ENCODE measurements around the gene IFIT3. TPM values are rescaled to one million over a fixed set of nuclear protein-coding genes. Genes with fewer than 3 reads are reported as not detected.

The IFIT3 gene
- total and polyA plus RNA-seq, 4 donors = 4.9 to 26.1 (median 13.0) TPM

GRCh38 chr10:89377705-89378637 is 50.2 kb downstream of the IFIT3 start, which contains the start of gene IFIT1B:
TSS of gene IFIT1B (plus strand) at chr10:89378056. CDS start at chr10:89378136, 80 bp downstream.
- Histone ChIP-seq H3K27me3 (ENCODE audit: control insufficient read depth, insufficient read depth, low read length) (no peaks in the 10 kb centered on the region), H3K4me3 (ENCODE audit: low read depth, low read length) (no peak within 1 kb of the TSS), H3K9me3 (ENCODE audit: control insufficient read depth, insufficient read depth, low read length) (no peaks in the 10 kb centered on the region), H3K4me1 (ENCODE audit: control insufficient read depth, insufficient read depth, low read length) (peaks cover 4% of the 10 kb centered on the region), H3K36me3 (ENCODE audit: control insufficient read depth, insufficient read depth, low read length) (no peaks in the 10 kb centered on the region), H3K27ac (ENCODE audit: low read depth, low read length) (no peak within 1 kb of the TSS)
- WGBS (ENCODE audit: insufficient coverage) = 86% methylated on average over 5 of the region's 5 CpGs
- DNase-seq (ENCODE audit: low read depth in 4 of 6, low spot score in 6 of 6) = no peak

GRCh38 chr10:89379103-89379502 is 51.3 kb downstream of the IFIT3 start:
- no peaks in the 10 kb centered on the region for H3K36me3 ChIP-seq (ENCODE audit: control insufficient read depth, insufficient read depth, low read length)
- no peaks in the 10 kb centered on the region for H3K9me3 ChIP-seq (ENCODE audit: control insufficient read depth, insufficient read depth, low read length)
- no peak overlapping the region for H3K27ac ChIP-seq (ENCODE audit: low read depth, low read length)
- peaks cover 4% of the 10 kb centered on the region for H3K4me1 ChIP-seq (ENCODE audit: control insufficient read depth, insufficient read depth, low read length)
- DNase-seq (ENCODE audit: low read depth in 4 of 6, low spot score in 6 of 6) = no peak
- no peak overlapping the region for H3K4me3 ChIP-seq (ENCODE audit: low read depth, low read length)
- no peaks in the 10 kb centered on the region for H3K27me3 ChIP-seq (ENCODE audit: control insufficient read depth, insufficient read depth, low read length)

GRCh38 chr10:89382757-89383156 is 55.0 kb downstream of the IFIT3 start:
- no peaks in the 10 kb centered on the region for H3K36me3 ChIP-seq (ENCODE audit: control insufficient read depth, insufficient read depth, low read length)
- no CpG with 5 or more reads among the region's 1 CpG for WGBS (ENCODE audit: insufficient coverage)
- H3K9me3 ChIP-seq (ENCODE audit: control insufficient read depth, insufficient read depth, low read length) = no peaks in the 10 kb centered on the region
- H3K27ac ChIP-seq (ENCODE audit: low read depth, low read length) = no peak overlapping the region
- no peaks in the 10 kb centered on the region for H3K27me3 ChIP-seq (ENCODE audit: control insufficient read depth, insufficient read depth, low read length)
- no peaks in the 10 kb centered on the region for H3K4me1 ChIP-seq (ENCODE audit: control insufficient read depth, insufficient read depth, low read length)
- DNase-seq (ENCODE audit: low read depth in 4 of 6, low spot score in 6 of 6) = no peak
- no peak overlapping the region for H3K4me3 ChIP-seq (ENCODE audit: low read depth, low read length)

GRCh38 chr10:89384474-89385340 is 56.9 kb downstream of the IFIT3 start:
- WGBS (ENCODE audit: insufficient coverage) = 67% methylated on average over 2 of the region's 4 CpGs
- Histone ChIP-seq H3K9me3 (ENCODE audit: control insufficient read depth, insufficient read depth, low read length) (no peaks in the 10 kb centered on the region), H3K27ac (ENCODE audit: low read depth, low read length) (no peak overlapping the region), H3K4me1 (ENCODE audit: control insufficient read depth, insufficient read depth, low read length) (no peaks in the 10 kb centered on the region), H3K36me3 (ENCODE audit: control insufficient read depth, insufficient read depth, low read length) (no peaks in the 10 kb centered on the region), H3K4me3 (ENCODE audit: low read depth, low read length) (no peak overlapping the region), H3K27me3 (ENCODE audit: control insufficient read depth, insufficient read depth, low read length) (no peaks in the 10 kb centered on the region)
- no peak for DNase-seq (ENCODE audit: low read depth in 4 of 6, low spot score in 6 of 6)

GRCh38 chr10:89388806-89389205 is 61.0 kb downstream of the IFIT3 start:
- H3K9me3 ChIP-seq (ENCODE audit: control insufficient read depth, insufficient read depth, low read length) = no peaks in the 10 kb centered on the region
- DNase-seq (ENCODE audit: low read depth in 4 of 6, low spot score in 6 of 6) = no peak
- H3K4me3 ChIP-seq (ENCODE audit: low read depth, low read length) = no peak overlapping the region
- peaks cover 5% of the 10 kb centered on the region for H3K4me1 ChIP-seq (ENCODE audit: control insufficient read depth, insufficient read depth, low read length)
- no peaks in the 10 kb centered on the region for H3K36me3 ChIP-seq (ENCODE audit: control insufficient read depth, insufficient read depth, low read length)
- H3K27me3 ChIP-seq (ENCODE audit: control insufficient read depth, insufficient read depth, low read length) = no peaks in the 10 kb centered on the region
- no CpG with 5 or more reads among the region's 2 CpGs for WGBS (ENCODE audit: insufficient coverage)
- H3K27ac ChIP-seq (ENCODE audit: low read depth, low read length) = no peak overlapping the region

GRCh38 chr10:89389254-89389653 is 61.5 kb downstream of the IFIT3 start:
- Histone ChIP-seq H3K9me3 (ENCODE audit: control insufficient read depth, insufficient read depth, low read length) (no peaks in the 10 kb centered on the region), H3K27me3 (ENCODE audit: control insufficient read depth, insufficient read depth, low read length) (no peaks in the 10 kb centered on the region), H3K4me1 (ENCODE audit: control insufficient read depth, insufficient read depth, low read length) (peaks cover 5% of the 10 kb centered on the region), H3K4me3 (ENCODE audit: low read depth, low read length) (no peak overlapping the region), H3K27ac (ENCODE audit: low read depth, low read length) (no peak overlapping the region), H3K36me3 (ENCODE audit: control insufficient read depth, insufficient read depth, low read length) (no peaks in the 10 kb centered on the region)
- DNase-seq (ENCODE audit: low read depth in 4 of 6, low spot score in 6 of 6) = peak in 2 of 6 donors; percentile 62 to 81
- WGBS (ENCODE audit: insufficient coverage) = no CpG with 5 or more reads among the region's 1 CpG

Other genes starting within 250 kb of the IFIT3 start
- 1 to 10 TPM in 1 of 2 donors, under 1 TPM in 1; 0.83 to 2.1 TPM for gene CH25H, start 120.7 kb upstream of the IFIT3 start, total RNA-seq
- gene CH25H, start 120.7 kb upstream of the IFIT3 start, polyA plus RNA-seq (ENCODE audit: insufficient read length in 2 of 2) = 1 to 10 TPM; 1.1 to 3.9 TPM
- 100 to 1,000 TPM in 1 of 2 donors, 10 to 100 TPM in 1; 60.9 to 113 TPM for gene LIPA, start 76.2 kb upstream of the IFIT3 start, total RNA-seq
- 10 to 100 TPM; 57.7 to 71.5 TPM for gene LIPA, start 76.2 kb upstream of the IFIT3 start, polyA plus RNA-seq (ENCODE audit: insufficient read length in 2 of 2)
- 10 to 100 TPM; 14.6 to 16.3 TPM for gene IFIT2, start 26.0 kb upstream of the IFIT3 start, total RNA-seq
- gene IFIT2, start 26.0 kb upstream of the IFIT3 start, polyA plus RNA-seq (ENCODE audit: insufficient read length in 2 of 2) = 10 to 100 TPM in 1 of 2 donors, 1 to 10 TPM in 1; 9.1 to 10.1 TPM
- gene IFIT1B, start 50.1 kb downstream of the IFIT3 start, total RNA-seq = 1 to 10 TPM; 1.4 to 6.7 TPM
- gene IFIT1B, start 50.1 kb downstream of the IFIT3 start, polyA plus RNA-seq (ENCODE audit: insufficient read length in 2 of 2) = not detected
- gene IFIT1, start 64.6 kb downstream of the IFIT3 start, total RNA-seq = 10 to 100 TPM; 35.3 to 57.2 TPM
- 10 to 100 TPM; 16.5 to 21.9 TPM for gene IFIT1, start 64.6 kb downstream of the IFIT3 start, polyA plus RNA-seq (ENCODE audit: insufficient read length in 2 of 2)
- gene IFIT5, start 86.6 kb downstream of the IFIT3 start, total RNA-seq = 10 to 100 TPM; 28.9 to 44.8 TPM
- 10 to 100 TPM; 19.3 to 30.9 TPM for gene IFIT5, start 86.6 kb downstream of the IFIT3 start, polyA plus RNA-seq (ENCODE audit: insufficient read length in 2 of 2)
- 10 to 100 TPM; 11.0 to 31.2 TPM for gene SLC16A12, start 207.6 kb downstream of the IFIT3 start, total RNA-seq
- 1 to 10 TPM; 3.2 to 4.9 TPM for gene SLC16A12, start 207.6 kb downstream of the IFIT3 start, polyA plus RNA-seq (ENCODE audit: insufficient read length in 2 of 2)

All from spinal cord (tissue), 10 donors.